H1 (cell line): ENCODE results near the gene CD81.

Experiments
- POLR2A ChIP-seq, 2 experiments: IDR thresholded peaks; 1 replicate in 1 of 2; 2 replicates in 1 of 2; pipeline ENCODE4 v1.6.1; 2011; ENCODE audit warnings: low read depth in 2 of 2, low read length in 2 of 2, mild to moderate bottlenecking in 2 of 2; ENCODE audit errors: control extremely low read depth in 1 of 2
- POLR2AphosphoS5 ChIP-seq: IDR thresholded peaks from 2 replicates; pipeline ENCODE4 v1.6.1; 2011; ENCODE audit warnings: low read depth, low read length
- RAD21 ChIP-seq, 2 experiments: IDR thresholded peaks in 1 of 2; conservative IDR thresholded peaks in 1 of 2; 2 replicates each; pipeline ENCODE4 v1.6.1; 2011; ENCODE audit warnings: low read depth in 2 of 2, low read length in 2 of 2, improper control_type of control experiment in 1 of 2, inconsistent platforms in 1 of 2, mild to moderate bottlenecking in 1 of 2, moderate library complexity in 1 of 2
- RFX5 ChIP-seq: IDR thresholded peaks from 2 replicates; pipeline ENCODE4 v1.6.1; 2011; ENCODE audit warnings: low read depth, low read length, improper control_type of control experiment, borderline replicate concordance
- SRF ChIP-seq: IDR thresholded peaks from 2 replicates; pipeline ENCODE4 v1.6.1; 2011; ENCODE audit warnings: mild to moderate bottlenecking, low read depth, low read length, moderate library complexity
- TAF7 ChIP-seq: optimal IDR thresholded peaks from 2 replicates; pipeline ENCODE3; 2011; ENCODE audit warnings: low read depth, mild to moderate bottlenecking, inconsistent platforms, low read length, moderate library complexity, borderline replicate concordance
- TF ChIP-seq, protein P1 (sequence below), 3 experiments: IDR thresholded peaks; 1 replicate in 2 of 3; 2 replicates in 1 of 3; pipeline versions ENCODE4 v1.5.1 to v1.6.1; 2011; ENCODE audit warnings: low read length in 3 of 3, mild to moderate bottlenecking in 3 of 3, inconsistent platforms in 2 of 3, low read depth in 1 of 3, moderate library complexity in 1 of 3; ENCODE audit not compliant: insufficient read depth in 1 of 3; ENCODE audit errors: control extremely low read depth in 1 of 3
- TF ChIP-seq, protein P2 (sequence below): IDR thresholded peaks from 2 replicates; pipeline ENCODE4 v1.6.1; 2011; ENCODE audit warnings: low read depth, mild to moderate bottlenecking, low read length; ENCODE audit not compliant: insufficient read depth

- TF ChIP-seq, protein P1, sequence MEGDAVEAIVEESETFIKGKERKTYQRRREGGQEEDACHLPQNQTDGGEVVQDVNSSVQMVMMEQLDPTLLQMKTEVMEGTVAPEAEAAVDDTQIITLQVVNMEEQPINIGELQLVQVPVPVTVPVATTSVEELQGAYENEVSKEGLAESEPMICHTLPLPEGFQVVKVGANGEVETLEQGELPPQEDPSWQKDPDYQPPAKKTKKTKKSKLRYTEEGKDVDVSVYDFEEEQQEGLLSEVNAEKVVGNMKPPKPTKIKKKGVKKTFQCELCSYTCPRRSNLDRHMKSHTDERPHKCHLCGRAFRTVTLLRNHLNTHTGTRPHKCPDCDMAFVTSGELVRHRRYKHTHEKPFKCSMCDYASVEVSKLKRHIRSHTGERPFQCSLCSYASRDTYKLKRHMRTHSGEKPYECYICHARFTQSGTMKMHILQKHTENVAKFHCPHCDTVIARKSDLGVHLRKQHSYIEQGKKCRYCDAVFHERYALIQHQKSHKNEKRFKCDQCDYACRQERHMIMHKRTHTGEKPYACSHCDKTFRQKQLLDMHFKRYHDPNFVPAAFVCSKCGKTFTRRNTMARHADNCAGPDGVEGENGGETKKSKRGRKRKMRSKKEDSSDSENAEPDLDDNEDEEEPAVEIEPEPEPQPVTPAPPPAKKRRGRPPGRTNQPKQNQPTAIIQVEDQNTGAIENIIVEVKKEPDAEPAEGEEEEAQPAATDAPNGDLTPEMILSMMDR (IDR thresholded peaks at IDR 0.05; ENCODE audit: control extremely low read depth in 1 of 3, insufficient read depth in 1 of 3, low read depth in 1 of 3, low read length in 3 of 3), result no peak
- no peak for TF ChIP-seq RAD21 (IDR thresholded peaks at IDR 0.05 in 1 of 2, conservative IDR thresholded peaks at IDR 0.05 in 1 of 2; ENCODE audit: low read depth in 2 of 2, low read length in 2 of 2)
- no peak for TF ChIP-seq POLR2A (IDR thresholded peaks at IDR 0.05; ENCODE audit: control extremely low read depth in 1 of 2, low read depth in 2 of 2, low read length in 2 of 2)
- no peak for TF ChIP-seq POLR2AphosphoS5
- TF ChIP-seq RFX5, result no peak
- TF ChIP-seq SRF, result no peak
- TF ChIP-seq TAF7, result no peak
- TF ChIP-seq, protein P2, sequence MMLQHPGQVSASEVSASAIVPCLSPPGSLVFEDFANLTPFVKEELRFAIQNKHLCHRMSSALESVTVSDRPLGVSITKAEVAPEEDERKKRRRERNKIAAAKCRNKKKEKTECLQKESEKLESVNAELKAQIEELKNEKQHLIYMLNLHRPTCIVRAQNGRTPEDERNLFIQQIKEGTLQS, result no peak
Observed at GRCh38 chr11:2423157-2424025, 46.3 kb downstream of the CD81 start.
